Esophagus squamous epithelium (tissue), 4 donors: ENCODE results near the gene MTMR3.

Source experiments
- CTCF ChIP-seq, 6 experiments: fragments of 450-650 bp in 4 of 6; fragments of 200-600 bp in 2 of 6; sonication (generic) in 2 of 6; IDR thresholded peaks; one replicate each; pipeline ENCODE4 v1.5.1; 2016 to 2019; ENCODE audit warnings: antibody characterized with exemption in 6 of 6, mild to moderate bottlenecking in 4 of 6, moderate library complexity in 4 of 6
- POLR2A ChIP-seq, 4 donors: fragments of 450-650 bp; IDR thresholded peaks; one replicate each; pipeline ENCODE4 v1.6.1; 2017; ENCODE audit warnings: antibody characterized with exemption in 4 of 4, mild to moderate bottlenecking in 4 of 4, moderate library complexity in 3 of 4

- TF ChIP-seq CTCF (IDR thresholded peaks at IDR 0.05) (no peak), POLR2A (IDR thresholded peaks at IDR 0.05) (no peak)
Observed at GRCh38 chr22:29861672-29862297, 21.2 kb upstream of the MTMR3 start.
